SK-MEL-5 (cell line): ENCODE measurements around the gene UBL7. TPM values are rescaled to one million over a fixed set of nuclear protein-coding genes. Genes with fewer than 3 reads are reported as not detected.
A peak's percentile ranks its signal among the peaks of the same experiment; 100 is the strongest.

Source experiments
- DNase-seq: peaks from one replicate; pipeline ENCODE4 v3.0.0-alpha.2; 2016; ENCODE audit warnings: low read depth, low spot score
- in situ Hi-C: cut with HindIII; loops from 2 replicates; pipeline ENCODE4 v1.10.0; 2016; ENCODE audit warnings: low sequenced_read_pairs, high pct_unique_total_duplicates, low pct_unique_long_range_greater_than_20kb
- total RNA-seq: library from RNA; depleted of rRNA; stranded (reverse); fragments of >200 nt; shearing (Covaris generic); gene quantifications from 2 replicates; pipeline ENCODE4 v1.2.3, GENCODE V29; 2014

UBL7 gene
- total RNA-seq, 1 experiment from 2014 or later, result 87.2 TPM

DNA sequence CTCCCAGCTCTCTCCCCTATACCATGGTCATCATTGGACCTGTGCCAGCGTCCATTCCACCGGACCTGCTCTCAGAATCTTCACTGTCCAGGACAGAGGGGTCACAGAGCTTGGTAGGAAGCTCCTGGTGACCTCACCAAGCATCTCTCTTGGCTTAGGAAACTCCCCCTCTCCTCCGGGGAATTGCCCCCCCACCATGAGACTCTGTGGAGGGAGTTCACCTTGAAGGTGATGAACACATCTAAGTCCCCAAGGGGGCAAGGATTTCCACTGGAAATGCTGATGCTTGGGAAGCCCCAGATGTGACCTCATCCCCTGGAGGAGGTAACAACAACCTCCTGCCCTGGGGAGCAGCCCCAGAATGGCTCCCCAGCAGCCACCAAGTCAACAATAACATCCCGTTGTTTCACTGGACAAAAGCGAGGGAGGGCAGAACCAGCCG lies 30.4 kb downstream of the UBL7 start:
- in situ Hi-C loops, result no loop called here
- no peak for DNase-seq

DNA sequence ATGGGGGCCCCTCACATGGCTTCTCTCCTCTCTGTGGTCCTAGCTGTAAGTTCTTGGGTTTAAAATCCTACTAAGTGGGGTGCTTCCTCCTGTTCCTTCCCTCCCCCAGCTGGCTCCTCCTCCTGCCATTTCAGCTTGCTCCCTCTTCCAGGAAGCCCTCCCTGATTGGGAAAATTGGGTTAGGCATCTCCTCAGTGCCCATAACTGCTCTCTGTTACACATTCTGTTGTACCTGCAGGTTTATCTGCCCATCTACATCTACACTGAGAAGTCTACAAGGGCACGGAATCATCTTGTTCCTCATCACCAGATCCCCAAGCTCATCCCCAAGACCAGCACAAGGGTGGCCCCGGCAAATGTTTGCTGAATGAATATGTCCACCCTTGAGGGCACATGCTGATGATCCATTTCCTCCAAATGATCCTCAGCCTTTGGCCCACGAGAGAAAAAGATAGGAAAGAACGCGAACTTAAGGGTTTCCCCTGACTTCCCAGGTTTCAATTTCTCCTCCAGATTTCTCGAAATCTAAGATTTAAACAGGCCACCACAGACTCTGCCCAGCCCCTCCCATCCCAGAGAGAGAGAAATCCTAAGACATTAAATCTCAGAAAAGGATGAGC lies 31.1 kb downstream of the UBL7 start:
- no peak for DNase-seq
- in situ Hi-C loops, result no loop called here

- in situ Hi-C loops, result no loop called here
- no peak for DNase-seq
Measured at GRCh38 chr15:74428970-74429780, 31.8 kb downstream of the UBL7 start.

GRCh38 chr15:74428442-74428787 lies 32.5 kb downstream of the UBL7 start:
- no peak for DNase-seq
- in situ Hi-C loops, result no loop called here

DNA sequence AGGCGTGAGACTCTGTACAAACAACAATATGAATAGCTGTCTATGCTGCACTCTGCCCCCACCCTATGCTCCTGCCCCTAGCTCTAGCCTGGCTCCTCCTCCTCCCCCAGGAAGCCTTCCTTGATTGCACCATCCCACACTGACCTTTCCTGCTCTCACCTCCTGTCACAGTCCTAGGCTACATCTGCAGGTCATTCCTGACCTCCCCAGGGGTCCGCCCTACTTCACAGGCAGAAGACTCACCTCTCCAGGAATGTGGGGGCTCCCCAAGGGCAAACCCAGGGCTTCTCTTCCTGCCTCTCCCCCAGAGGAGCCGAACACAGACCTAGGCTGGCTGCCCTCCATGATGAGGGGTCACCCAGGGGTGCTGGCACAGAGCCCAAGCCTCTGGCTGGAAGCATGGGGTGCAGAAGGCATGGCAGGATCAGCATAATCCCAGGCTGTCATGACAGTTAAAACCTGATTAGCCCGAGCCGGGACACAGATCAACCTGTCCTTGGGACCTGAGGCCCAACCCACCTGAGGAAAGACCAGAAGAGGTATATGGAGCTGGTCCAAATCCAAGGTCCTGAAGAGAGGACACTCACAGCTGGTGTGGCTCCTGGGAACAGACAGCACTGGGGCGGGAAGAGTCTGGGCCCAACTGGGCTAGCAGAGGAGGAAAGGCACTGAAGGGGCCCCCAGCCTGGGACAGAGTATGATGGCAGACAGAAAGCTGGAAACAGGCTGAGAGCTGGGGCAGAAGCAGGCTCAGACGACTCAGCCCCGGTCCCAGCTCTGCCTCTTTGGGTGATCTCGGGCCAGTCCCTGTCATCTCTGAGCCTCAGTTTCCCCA lies 33.1 kb downstream of the UBL7 start:
- in situ Hi-C loops, result no loop called here
- no peak for DNase-seq

- in situ Hi-C loops, result no loop called here
- peak; percentile 83 for DNase-seq
Measured at GRCh38 chr15:74426404-74427281, 34.3 kb downstream of the UBL7 start.

- no peak for DNase-seq
- in situ Hi-C loops, result no loop called here
Measured at GRCh38 chr15:74425630-74426029, 35.3 kb downstream of the UBL7 start.

GRCh38 chr15:74424901-74425528 lies 35.9 kb downstream of the UBL7 start:
- no peak for DNase-seq
- in situ Hi-C loops, result no loop called here

DNA sequence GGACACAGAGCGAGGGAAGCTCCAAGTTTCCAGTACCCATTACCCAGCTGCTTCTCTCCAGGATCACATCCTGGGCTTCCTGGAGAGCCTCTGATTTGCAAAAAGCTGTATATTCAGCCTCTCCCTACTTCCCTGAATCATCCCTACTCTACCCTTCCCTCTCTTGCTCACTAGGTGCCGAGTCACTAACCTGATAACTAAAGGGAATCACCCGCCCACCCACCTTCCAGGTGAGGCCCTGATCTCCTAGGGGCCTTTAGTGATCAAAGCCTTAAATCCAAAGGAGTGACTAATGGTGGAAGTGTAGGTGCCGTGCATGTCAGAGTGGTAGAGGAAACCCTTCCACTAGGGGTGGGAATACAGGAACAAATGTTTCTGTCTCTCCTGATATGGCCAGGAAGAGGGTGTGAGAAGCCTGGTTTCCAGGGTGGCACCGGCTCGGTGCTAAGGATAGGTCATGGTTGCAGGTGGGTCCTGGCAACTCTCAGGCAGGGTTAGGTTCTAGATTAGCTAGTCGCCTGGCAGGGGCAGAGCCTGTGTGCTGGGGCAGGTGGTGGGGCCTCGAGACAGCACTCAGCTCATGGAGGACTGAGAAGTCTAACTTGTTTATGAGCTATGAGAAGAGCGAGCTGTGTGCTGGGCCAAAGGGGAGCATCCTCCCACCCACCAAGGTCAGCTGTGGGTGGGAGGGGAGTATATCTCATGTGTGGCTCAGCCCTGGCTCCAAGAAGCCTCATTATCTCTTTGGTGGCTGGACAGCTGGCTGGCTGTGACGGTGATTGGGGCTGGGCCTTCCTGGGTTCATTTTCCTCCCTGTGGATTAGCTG lies 37.3 kb downstream of the UBL7 start:
- no peak for DNase-seq
- in situ Hi-C loops, result no loop called here

DNA sequence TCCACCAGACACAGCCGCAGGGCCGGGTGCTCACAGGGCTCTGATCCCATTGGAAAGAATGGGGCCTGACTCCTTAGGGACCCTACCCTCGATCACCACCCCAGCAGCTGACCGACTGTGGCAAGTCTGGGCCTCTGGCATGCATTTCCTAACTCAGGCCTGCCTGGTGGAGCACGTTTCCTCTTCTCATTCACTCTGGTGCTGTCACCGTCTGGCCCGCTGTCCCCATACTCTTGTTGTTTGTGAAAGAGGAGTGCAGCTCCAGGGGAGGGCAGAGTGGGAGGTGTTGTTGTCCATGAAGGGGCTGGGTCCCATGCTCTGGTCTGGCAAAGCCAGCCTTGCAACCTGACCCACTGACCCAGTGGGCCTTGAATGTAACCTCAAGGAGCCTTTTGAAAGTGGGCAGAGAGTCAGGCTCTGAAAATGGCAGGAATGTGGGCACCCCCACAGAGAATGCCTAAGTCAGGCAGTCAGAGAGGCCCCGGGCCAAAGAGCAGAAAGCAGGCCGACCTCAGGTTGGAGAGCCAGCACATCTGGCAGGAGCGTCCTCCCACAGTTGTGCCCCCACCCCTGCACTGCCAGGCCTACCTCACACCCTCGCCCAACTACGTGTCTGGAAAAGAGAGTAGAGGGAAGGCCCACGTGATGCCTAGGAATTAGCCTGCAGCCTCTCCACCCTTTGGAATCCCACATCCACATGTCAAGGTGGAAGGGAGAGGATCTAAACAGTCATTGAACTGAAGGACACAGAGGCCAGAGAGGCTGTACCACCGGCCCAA lies 38.1 kb downstream of the UBL7 start:
- peak; percentile 80 for DNase-seq
- in situ Hi-C loops, result no loop called here

DNA sequence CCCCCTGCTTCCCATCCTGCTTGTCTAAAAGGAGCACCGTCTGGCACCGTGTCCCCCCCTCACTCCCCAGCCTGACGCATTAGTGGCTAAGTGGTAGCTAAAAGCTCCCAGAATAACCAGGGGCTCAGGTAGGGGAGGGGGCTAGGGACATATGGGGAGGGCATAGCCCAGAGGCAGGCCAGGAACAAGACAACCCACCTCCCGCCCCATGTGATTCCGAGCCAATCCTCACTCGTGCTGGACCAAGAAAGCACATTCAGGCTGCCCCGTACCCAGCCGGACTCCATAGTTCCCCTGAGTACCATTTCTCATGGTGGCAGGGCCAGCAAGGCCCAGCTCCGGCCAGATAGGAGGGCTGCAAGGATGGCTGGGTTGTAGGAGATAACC lies 38.7 kb downstream of the UBL7 start:
- in situ Hi-C loops, result no loop called here
- DNase-seq, result no peak

- peak; percentile 95 for DNase-seq
- in situ Hi-C loops, result no loop called here
Measured at GRCh38 chr15:74421302-74422245, 39.4 kb downstream of the UBL7 start.

DNA sequence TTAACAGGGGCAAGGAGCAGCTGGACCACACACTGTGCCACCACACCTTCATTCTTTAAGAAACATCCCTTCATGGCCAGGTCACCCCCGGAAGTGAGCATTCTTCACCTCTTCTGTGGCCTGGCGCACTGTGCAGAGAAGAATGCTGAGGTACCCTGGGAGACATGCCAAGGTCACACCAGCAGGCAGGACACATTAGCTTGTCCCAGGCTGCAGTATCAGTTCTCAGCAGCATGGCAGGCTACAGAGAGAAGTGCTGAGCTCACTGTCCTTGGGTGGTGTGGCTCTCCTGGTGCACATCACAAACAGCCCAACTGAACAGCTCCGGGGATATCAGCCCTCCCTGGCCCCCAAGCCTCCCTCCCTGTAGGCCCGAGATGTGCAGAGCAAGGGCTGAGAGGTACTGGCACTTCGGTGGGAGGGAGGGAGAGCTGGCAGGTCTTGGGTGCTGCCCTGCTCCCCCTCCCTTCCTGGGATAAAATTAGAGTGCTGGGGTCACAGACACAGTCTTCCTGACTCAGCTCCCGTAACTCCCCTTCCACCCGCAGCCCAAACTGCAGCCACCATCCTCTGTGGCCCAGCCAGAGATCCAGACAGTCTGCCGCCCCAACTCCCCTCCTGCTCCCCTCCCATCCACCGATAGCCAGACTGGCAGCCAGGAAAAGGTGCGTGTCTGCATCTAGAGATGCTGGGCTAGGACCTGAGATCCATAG lies 40.6 kb downstream of the UBL7 start:
- in situ Hi-C loops, result no loop called here
- no peak for DNase-seq

- no peak for DNase-seq
- in situ Hi-C loops, result no loop called here
Measured at GRCh38 chr15:74419432-74419831, 41.5 kb downstream of the UBL7 start.
